Neural progenitor cell (in vitro differentiated cells): ENCODE data around the gene POGZ. TPM values are rescaled to one million over a fixed set of nuclear protein-coding genes. Genes with fewer than 3 reads are reported as not detected.

Source experiments
- DNase-seq: peaks from one replicate; pipeline ENCODE4 v3.0.0-alpha.2; 2016; ENCODE audit warnings: low spot score
- H2AFZ ChIP-seq: fragments of 200-600 bp; sonication (generic); replicated peaks from 2 replicates; pipeline ENCODE4 v1.6.1; 2016; ENCODE audit warnings: antibody characterized with exemption
- H3F3A ChIP-seq: fragments of 200-600 bp; sonication (generic); 2 replicates; pipeline ENCODE4 v1.6.1; 2016; ENCODE audit warnings: antibody characterized with exemption, low read depth
- H3K27ac ChIP-seq: fragments of 200-600 bp; sonication (generic); 2 replicates; pipeline ENCODE4 v1.5.1; 2016; ENCODE audit warnings: mild to moderate bottlenecking
- H3K27me3 ChIP-seq: fragments of 200-600 bp; sonication (generic); 2 replicates; pipeline ENCODE4 v1.6.1; 2016; ENCODE audit warnings: mild to moderate bottlenecking, moderate library complexity
- H3K36me3 ChIP-seq: fragments of 200-600 bp; sonication (generic); 2 replicates; pipeline ENCODE4 v1.5.1; 2016
- H3K4me1 ChIP-seq: fragments of 200-600 bp; sonication (generic); 2 replicates; pipeline ENCODE4 v1.6.1; 2016; ENCODE audit warnings: mixed run types
- H3K4me2 ChIP-seq: fragments of 200-600 bp; sonication (generic); 2 replicates; pipeline ENCODE4 v1.6.1; 2016
- H3K4me3 ChIP-seq: fragments of 200-600 bp; sonication (generic); 2 replicates; pipeline ENCODE4 v1.5.1; 2016
- H3K79me2 ChIP-seq: fragments of 200-600 bp; sonication (generic); 2 replicates; pipeline ENCODE4 v1.6.1; 2016; ENCODE audit warnings: low read depth
- H3K9ac ChIP-seq: fragments of 200-600 bp; sonication (generic); 2 replicates; pipeline ENCODE4 v1.6.1; 2016
- H3K9me3 ChIP-seq: fragments of 200-600 bp; sonication (generic); 2 replicates; pipeline ENCODE4 v1.5.1; 2016; ENCODE audit warnings: low read depth
- H4K20me1 ChIP-seq: fragments of 200-600 bp; sonication (generic); 2 replicates; pipeline ENCODE4 v1.6.1; 2016; ENCODE audit warnings: low read depth
- H3K27ac Mint-ChIP-seq: 3 replicates; pipeline ENCODE4 v1.8.0; 2021; ENCODE audit warnings: mixed read lengths
- H3K27me3 Mint-ChIP-seq: 2 replicates; pipeline ENCODE4 v1.8.0; 2022; ENCODE audit warnings: low read depth, mild to moderate bottlenecking, inconsistent platforms, moderate library complexity, mixed read lengths; ENCODE audit not compliant: insufficient read depth
- H3K36me3 Mint-ChIP-seq: 3 replicates; pipeline ENCODE4 v1.8.0; 2021; ENCODE audit warnings: mixed read lengths
- H3K4me1 Mint-ChIP-seq: 3 replicates; pipeline ENCODE4 v1.8.0; 2021; ENCODE audit warnings: mixed read lengths
- H3K4me3 Mint-ChIP-seq: 3 replicates; pipeline ENCODE4 v1.8.0; 2021; ENCODE audit warnings: mild to moderate bottlenecking, moderate library complexity, mixed read lengths
- H3K9me3 Mint-ChIP-seq: 3 replicates; pipeline ENCODE4 v1.8.0; 2020; ENCODE audit warnings: mixed read lengths
- CTCF ChIP-seq: fragments of 200-600 bp; sonication (generic); IDR thresholded peaks from 2 replicates; pipeline ENCODE4 v1.5.1; 2017; ENCODE audit warnings: antibody characterized with exemption, mild to moderate bottlenecking
- EZH2 ChIP-seq: fragments of 200-600 bp; sonication (generic); IDR thresholded peaks from 2 replicates; pipeline ENCODE4 v1.6.1; 2017; ENCODE audit warnings: antibody characterized with exemption, mild to moderate bottlenecking, moderate library complexity
- EZH2phosphoT487 ChIP-seq: fragments of 200-600 bp; sonication (generic); IDR thresholded peaks from 2 replicates; pipeline ENCODE4 v1.6.1; 2017; ENCODE audit warnings: antibody characterized with exemption
- total RNA-seq: library from RNA; depleted of rRNA; stranded (reverse); fragments of >200 nt; gene quantifications from 2 replicates; pipeline ENCODE4 v1.2.3, GENCODE V29; 2015; ENCODE audit warnings: low replicate concordance

The POGZ gene
- total RNA-seq, 1 donor from 2014 or later: 61.5 TPM

GRCh38 chr1:151367658-151368392 is 91.5 kb downstream of the POGZ start:
- TF ChIP-seq CTCF (no peak), EZH2phosphoT487 (no peak), EZH2 (no peak)
- no peaks in the 10 kb centered on the region for H4K20me1 ChIP-seq

GRCh38 chr1:151364996-151365395 is 94.3 kb downstream of the POGZ start:
- no peaks in the 10 kb centered on the region for H3K4me1 ChIP-seq
- Mint-ChIP-seq H3K9me3 (peaks cover 26% of the 10 kb centered on the region), H3K27me3 (peaks cover 6% of the 10 kb centered on the region), H3K27ac (peak overlapping the region; percentile 48), H3K4me3 (no peak overlapping the region), H3K4me1 (peaks cover 5% of the 10 kb centered on the region), H3K36me3 (peaks cover 42% of the 10 kb centered on the region)
- no peaks in the 10 kb centered on the region for H3F3A ChIP-seq
- no peaks in the 10 kb centered on the region for H3K79me2 ChIP-seq
- no peak overlapping the region for H3K9ac ChIP-seq
- H3K4me3 ChIP-seq: no peak overlapping the region
- H3K9me3 ChIP-seq: no peaks in the 10 kb centered on the region
- H3K36me3 ChIP-seq: no peaks in the 10 kb centered on the region
- H3K27me3 ChIP-seq: no peaks in the 10 kb centered on the region
- H4K20me1 ChIP-seq: no peaks in the 10 kb centered on the region
- DNase-seq: no peak
- no peak overlapping the region for H3K4me2 ChIP-seq
- no peak overlapping the region for H3K27ac ChIP-seq
- no peak overlapping the region for H2AFZ ChIP-seq
- TF ChIP-seq EZH2 (no peak), CTCF (no peak), EZH2phosphoT487 (no peak)

More at GRCh38 chr1:151367658-151368392, 91.5 kb downstream of the POGZ start:
- Mint-ChIP-seq H3K4me3 (no peak overlapping the region), H3K36me3 (peaks cover 28% of the 10 kb centered on the region), H3K27ac (no peak overlapping the region), H3K9me3 (peaks cover 9% of the 10 kb centered on the region), H3K27me3 (peaks cover 6% of the 10 kb centered on the region), H3K4me1 (peaks cover 27% of the 10 kb centered on the region)
- Histone ChIP-seq H3K4me1 (peaks cover 19% of the 10 kb centered on the region), H3F3A (no peaks in the 10 kb centered on the region), H2AFZ (no peak overlapping the region), H3K9me3 (no peaks in the 10 kb centered on the region), H3K4me3 (no peak overlapping the region), H3K36me3 (no peaks in the 10 kb centered on the region), H3K27ac (no peak overlapping the region), H3K9ac (no peak overlapping the region), H3K79me2 (no peaks in the 10 kb centered on the region), H3K27me3 (no peaks in the 10 kb centered on the region), H3K4me2 (no peak overlapping the region)
- DNase-seq: no peak

GRCh38 chr1:151362308-151363155 is 96.8 kb downstream of the POGZ start:
- peaks cover 6% of the 10 kb centered on the region for H3K27me3 Mint-ChIP-seq
- Histone ChIP-seq H3K9ac (no peak overlapping the region), H3K79me2 (no peaks in the 10 kb centered on the region), H3K4me3 (no peak overlapping the region), H3K4me1 (no peaks in the 10 kb centered on the region), H3K36me3 (no peaks in the 10 kb centered on the region), H4K20me1 (no peaks in the 10 kb centered on the region), H3K27me3 (no peaks in the 10 kb centered on the region), H3K4me2 (no peak overlapping the region), H3K9me3 (no peaks in the 10 kb centered on the region), H3K27ac (no peak overlapping the region), H3F3A (no peaks in the 10 kb centered on the region), H2AFZ (no peak overlapping the region)
- no peak for DNase-seq
- no peak overlapping the region for H3K27ac Mint-ChIP-seq
- TF ChIP-seq EZH2phosphoT487 (no peak), EZH2 (no peak), CTCF (no peak)
- H3K9me3 Mint-ChIP-seq: peaks cover 27% of the 10 kb centered on the region
- peaks cover 3% of the 10 kb centered on the region for H3K4me1 Mint-ChIP-seq
- no peak overlapping the region for H3K4me3 Mint-ChIP-seq
- peaks cover 40% of the 10 kb centered on the region for H3K36me3 Mint-ChIP-seq
